Activated T-cell treated with anti-CD3 and anti-CD28 coated beads, Interleukin-2, amount 50 U/mL, for 72 hours (primary cell): ENCODE results near the gene SCMH1. TPM values are rescaled to one million over a fixed set of nuclear protein-coding genes. Genes with fewer than 3 reads are reported as not detected.
A peak's percentile ranks its signal among the peaks of the same experiment; 100 is the strongest.

Experiments used
- ATAC-seq, 2 donors: fragments of 150-1000 bp; cut with Tn5 transposase; replicated peaks in 1 of 2; 2 replicates each; pipeline ENCODE4 v1.10.0; 2021; ENCODE audit warnings: moderate library complexity in 2 of 2, mild to moderate bottlenecking in 1 of 2
- DNase-seq, 2 donors: peaks; one replicate each; pipeline ENCODE4 v3.0.0; 2021 to 2022; ENCODE audit warnings: mixed read lengths in 1 of 2
- H3K27ac Mint-ChIP-seq: one replicate; pipeline ENCODE4 v1.8.0; 2022; ENCODE audit warnings: mild to moderate bottlenecking, moderate library complexity, mixed read lengths
- H3K27me3 Mint-ChIP-seq: one replicate; pipeline ENCODE4 v1.8.0; 2022; ENCODE audit warnings: low read depth, mixed read lengths
- H3K36me3 Mint-ChIP-seq, 2 donors: one replicate each; pipeline ENCODE4 v1.8.0; 2022; ENCODE audit warnings: mixed read lengths in 2 of 2, mild to moderate bottlenecking in 1 of 2; ENCODE audit not compliant: insufficient read depth in 2 of 2
- H3K4me1 Mint-ChIP-seq: one replicate; pipeline ENCODE4 v1.8.0; 2022; ENCODE audit warnings: low read depth, mixed read lengths
- H3K4me3 Mint-ChIP-seq, 2 donors: one replicate each; pipeline ENCODE4 v1.8.0; 2022; ENCODE audit warnings: mild to moderate bottlenecking in 2 of 2, mixed read lengths in 2 of 2, moderate library complexity in 2 of 2
- H3K9me3 Mint-ChIP-seq, 2 donors: one replicate each; pipeline ENCODE4 v1.8.0; 2022; ENCODE audit warnings: mixed read lengths in 2 of 2
- total RNA-seq, 2 donors: library from RNA; stranded (reverse); gene quantifications; one replicate each; pipeline ENCODE4 v1.2.3, GENCODE V29; 2022

SCMH1 gene
- total RNA-seq, 2 donors from 2014 or later: 28.5 to 28.8 TPM

- DNase-seq: no peak
- no peak overlapping the region for H3K27ac Mint-ChIP-seq
- H3K4me3 Mint-ChIP-seq: no peak overlapping the region
- no peaks in the 10 kb centered on the region for H3K4me1 Mint-ChIP-seq
- no peak for ATAC-seq
- no peaks in the 10 kb centered on the region for H3K27me3 Mint-ChIP-seq
- H3K36me3 Mint-ChIP-seq: peaks cover 4 to 5% of the 10 kb centered on the region in 2 donors
- H3K9me3 Mint-ChIP-seq: peaks cover 3% of the 10 kb centered on the region in 2 donors
Measured at GRCh38 chr1:41073971-41074370, 168.1 kb downstream of the SCMH1 start.

- H3K27ac Mint-ChIP-seq: no peak overlapping the region
- ATAC-seq: no peak
- H3K4me1 Mint-ChIP-seq: no peaks in the 10 kb centered on the region
- no peak overlapping the region for H3K4me3 Mint-ChIP-seq
- H3K27me3 Mint-ChIP-seq: no peaks in the 10 kb centered on the region
- peaks cover 1 to 2% of the 10 kb centered on the region in 2 donors for H3K36me3 Mint-ChIP-seq
- no peaks in the 10 kb centered on the region for H3K9me3 Mint-ChIP-seq
- DNase-seq: no peak
Measured at GRCh38 chr1:41072051-41072450, 170.1 kb downstream of the SCMH1 start.

- Mint-ChIP-seq H3K27ac (no peak overlapping the region), H3K4me1 (no peaks in the 10 kb centered on the region)
Measured at GRCh38 chr1:41056907-41057306, 185.2 kb downstream of the SCMH1 start.

GRCh38 chr1:41053316-41053715, 188.8 kb downstream of the SCMH1 start:
- no peak overlapping the region for H3K27ac Mint-ChIP-seq
- no peaks in the 10 kb centered on the region for H3K27me3 Mint-ChIP-seq
- ATAC-seq: no peak
- H3K9me3 Mint-ChIP-seq: no peaks in the 10 kb centered on the region
- no peaks in the 10 kb centered on the region for H3K4me1 Mint-ChIP-seq
- no peak for DNase-seq
- peaks cover 2 to 4% of the 10 kb centered on the region in 2 donors for H3K36me3 Mint-ChIP-seq
- no peak overlapping the region for H3K4me3 Mint-ChIP-seq

More at GRCh38 chr1:41056907-41057306, 185.2 kb downstream of the SCMH1 start:
- DNase-seq (no peak), ATAC-seq (no peak)
- no peak overlapping the region for H3K4me3 Mint-ChIP-seq
- peaks cover 2 to 9% of the 10 kb centered on the region in 2 donors for H3K36me3 Mint-ChIP-seq
- H3K27me3 Mint-ChIP-seq: no peaks in the 10 kb centered on the region
- no peaks in the 10 kb centered on the region for H3K9me3 Mint-ChIP-seq

- Mint-ChIP-seq H3K4me1 (no peaks in the 10 kb centered on the region), H3K27ac (no peak overlapping the region), H3K4me3 (no peak overlapping the region), H3K27me3 (no peaks in the 10 kb centered on the region), H3K36me3 (peaks cover 2 to 7% of the 10 kb centered on the region in 2 donors), H3K9me3 (no peaks in the 10 kb centered on the region)
- no peak for DNase-seq
- no peak for ATAC-seq
Measured at GRCh38 chr1:41051022-41051421, 191.1 kb downstream of the SCMH1 start.

GRCh38 chr1:41048540-41048939, 193.6 kb downstream of the SCMH1 start:
- H3K27me3 Mint-ChIP-seq: no peaks in the 10 kb centered on the region
- H3K9me3 Mint-ChIP-seq: no peaks in the 10 kb centered on the region
- ATAC-seq (no peak), DNase-seq (no peak)
- no peaks in the 10 kb centered on the region for H3K4me1 Mint-ChIP-seq
- H3K27ac Mint-ChIP-seq: no peak overlapping the region
- H3K4me3 Mint-ChIP-seq: no peak overlapping the region
- H3K36me3 Mint-ChIP-seq: peaks cover 2 to 7% of the 10 kb centered on the region in 2 donors

GRCh38 chr1:41046347-41046775, 195.7 kb downstream of the SCMH1 start:
- Mint-ChIP-seq H3K9me3 (no peaks in the 10 kb centered on the region), H3K4me3 (no peak overlapping the region), H3K4me1 (no peaks in the 10 kb centered on the region), H3K27ac (no peak overlapping the region), H3K27me3 (no peaks in the 10 kb centered on the region), H3K36me3 (peaks cover 2 to 11% of the 10 kb centered on the region in 2 donors)
- no peak for DNase-seq
- no peak for ATAC-seq

- H3K27me3 Mint-ChIP-seq: no peaks in the 10 kb centered on the region
- H3K36me3 Mint-ChIP-seq: peaks cover 2 to 11% of the 10 kb centered on the region in 2 donors
- no peaks in the 10 kb centered on the region for H3K9me3 Mint-ChIP-seq
- ATAC-seq: no peak
- peak overlapping the region; percentile 9 for H3K27ac Mint-ChIP-seq
- DNase-seq: no peak
- no peak overlapping the region for H3K4me3 Mint-ChIP-seq
- no peaks in the 10 kb centered on the region for H3K4me1 Mint-ChIP-seq
Measured at GRCh38 chr1:41045740-41046139, 196.4 kb downstream of the SCMH1 start.

GRCh38 chr1:41044187-41044586, 197.9 kb downstream of the SCMH1 start:
- Mint-ChIP-seq H3K36me3 (peaks cover 4 to 13% of the 10 kb centered on the region in 2 donors), H3K27me3 (no peaks in the 10 kb centered on the region), H3K27ac (peak overlapping the region; percentile 10), H3K9me3 (no peaks in the 10 kb centered on the region), H3K4me1 (no peaks in the 10 kb centered on the region), H3K4me3 (no peak overlapping the region)
- ATAC-seq (no peak), DNase-seq (no peak)

- no peaks in the 10 kb centered on the region for H3K4me1 Mint-ChIP-seq
Measured at GRCh38 chr1:41041614-41042270, 200.4 kb downstream of the SCMH1 start.

GRCh38 chr1:41038110-41038509, 204.0 kb downstream of the SCMH1 start:
- H3K4me1 Mint-ChIP-seq: no peaks in the 10 kb centered on the region
- H3K4me3 Mint-ChIP-seq: no peak overlapping the region
- no peak for ATAC-seq

More at GRCh38 chr1:41041614-41042270, 200.4 kb downstream of the SCMH1 start:
- no peak overlapping the region for H3K27ac Mint-ChIP-seq
- no peak for ATAC-seq
- H3K9me3 Mint-ChIP-seq: no peaks in the 10 kb centered on the region
- DNase-seq: no peak
- peaks cover 2 to 7% of the 10 kb centered on the region in 2 donors for H3K36me3 Mint-ChIP-seq
- H3K4me3 Mint-ChIP-seq: no peak overlapping the region
- H3K27me3 Mint-ChIP-seq: no peaks in the 10 kb centered on the region

GRCh38 chr1:41037116-41037903, 204.8 kb downstream of the SCMH1 start:
- Mint-ChIP-seq H3K9me3 (no peaks in the 10 kb centered on the region), H3K27ac (no peak overlapping the region), H3K27me3 (no peaks in the 10 kb centered on the region), H3K4me1 (no peaks in the 10 kb centered on the region), H3K4me3 (no peak overlapping the region), H3K36me3 (peaks cover 4% of the 10 kb centered on the region in 2 donors)
- ATAC-seq (no peak), DNase-seq (no peak)

More at GRCh38 chr1:41038110-41038509, 204.0 kb downstream of the SCMH1 start:
- no peak overlapping the region for H3K27ac Mint-ChIP-seq
- H3K27me3 Mint-ChIP-seq: no peaks in the 10 kb centered on the region
- no peaks in the 10 kb centered on the region for H3K9me3 Mint-ChIP-seq
- DNase-seq: no peak
- H3K36me3 Mint-ChIP-seq: peaks cover 2 to 7% of the 10 kb centered on the region in 2 donors

GRCh38 chr1:41033272-41033671, 208.8 kb downstream of the SCMH1 start:
- Mint-ChIP-seq H3K27ac (no peak overlapping the region), H3K4me3 (no peak overlapping the region), H3K36me3 (peaks cover 8 to 14% of the 10 kb centered on the region in 2 donors), H3K4me1 (no peaks in the 10 kb centered on the region), H3K27me3 (no peaks in the 10 kb centered on the region), H3K9me3 (no peaks in the 10 kb centered on the region)
- no peak for ATAC-seq
- no peak for DNase-seq
